HepG2 (cell line): Measurements from ENCODE around the gene FAM3D. TPM values are rescaled to one million over a fixed set of nuclear protein-coding genes. Genes with fewer than 3 reads are reported as not detected.

Experiments
- ATAC-seq: fragments of 200-7000 bp; cut with Tn5 transposase; 3 replicates; pipeline ENCODE4 v1.9.1; 2020; ENCODE audit warnings: mild to moderate bottlenecking, moderate library complexity
- BruUV-seq: library from RNA; stranded (reverse); fragments of 400-500 nt; replicated peaks from 2 replicates; lab custom pipeline; 2021; lab: Mats Ljungman, UMichigan
- CTCF ChIA-PET: fragments of 300-600 bp; formaldehyde crosslinking; extraction: SDS; loops from one replicate; lab custom pipeline; 2021; ENCODE audit warnings: low total read pairs, inconsistent platforms, low intra/inter-chr PET ratio; lab: Yijun Ruan, JAX
- POLR2A ChIA-PET: fragments of 350-600 bp; sonication (Branson Sonifier 250); formaldehyde crosslinking; loops from one replicate; lab custom pipeline; 2020; ENCODE audit warnings: antibody characterized with exemption, inconsistent platforms; lab: Yijun Ruan, JAX
- DNase-seq: peaks from one replicate; pipeline ENCODE4 v3.0.0-alpha.2; 2015; ENCODE audit warnings: low spot score
- FAIRE-seq: peaks from 3 replicates; lab custom pipeline; 2011; peaks lifted over from hg19 to GRCh38; lab: Jason Lieb, UNC
- H2AFZ ChIP-seq: one replicate; pipeline ENCODE4 v1.6.1; 2011; ENCODE audit warnings: low read length, inconsistent platforms
- H3K27ac ChIP-seq: fragments of 300-600 bp; 3 replicates; pipeline ENCODE4 v1.8.0; 2011; ENCODE audit warnings: mixed run types, mild to moderate bottlenecking, mixed read lengths, low read length, inconsistent platforms; ENCODE audit not compliant: insufficient read depth; ENCODE audit errors: extremely low read length
- H3K27me3 ChIP-seq, 2 experiments: fragments of 200-600 bp in 1 of 2; 2 replicates in 1 of 2; 3 replicates in 1 of 2; pipeline versions ENCODE4 v1.6.0 to v1.8.0; 2011; ENCODE audit warnings: low read length in 2 of 2, mild to moderate bottlenecking in 2 of 2, moderate library complexity in 2 of 2, inconsistent platforms in 1 of 2; ENCODE audit not compliant: insufficient read depth in 2 of 2, control insufficient read depth in 1 of 2
- H3K36me3 ChIP-seq, 2 experiments: fragments of 200-600 bp in 1 of 2; replicated peaks in 1 of 2; 2 replicates in 1 of 2; 3 replicates in 1 of 2; pipeline versions ENCODE4 v1.5.1 to v1.8.0; 2011; ENCODE audit warnings: low read length in 2 of 2, inconsistent platforms in 1 of 2; ENCODE audit not compliant: insufficient read depth in 2 of 2, control insufficient read depth in 1 of 2
- H3K4me1 ChIP-seq: 2 replicates; pipeline ENCODE4 v1.5.1; 2012; ENCODE audit warnings: low read length, inconsistent platforms; ENCODE audit not compliant: insufficient read depth
- H3K4me2 ChIP-seq: 2 replicates; pipeline ENCODE4 v1.6.0; 2011; ENCODE audit warnings: low read depth, low read length, inconsistent platforms
- H3K4me3 ChIP-seq, 3 experiments: fragments of 200-600 bp in 1 of 3; sonication (generic), shearing (Covaris generic) in 1 of 3; replicated peaks in 1 of 3; 2 replicates each; pipeline ENCODE4 v1.5.1; 2011 to 2016; ENCODE audit warnings: low read length in 3 of 3, inconsistent platforms in 2 of 3, low read depth in 2 of 3, mild to moderate bottlenecking in 2 of 3, control low read depth in 1 of 3, mixed read lengths in 1 of 3; ENCODE audit not compliant: insufficient read depth in 1 of 3
- H3K79me2 ChIP-seq: one replicate; pipeline ENCODE4 v1.6.1; 2011; ENCODE audit warnings: low read length, inconsistent platforms; ENCODE audit not compliant: insufficient read depth
- H3K9ac ChIP-seq: 2 replicates; pipeline ENCODE4 v1.6.0; 2011; ENCODE audit warnings: mild to moderate bottlenecking, low read depth, low read length, inconsistent platforms; ENCODE audit not compliant: insufficient read depth
- H3K9me3 ChIP-seq: 2 replicates; pipeline ENCODE4 v1.5.1; 2012; ENCODE audit warnings: mild to moderate bottlenecking, low read length
- H4K20me1 ChIP-seq: 2 replicates; pipeline ENCODE4 v1.6.0; 2011; ENCODE audit warnings: inconsistent platforms, mild to moderate bottlenecking, low read length, moderate library complexity; ENCODE audit not compliant: insufficient read depth
- FOSL1 ChIP-seq: sonication (generic); formaldehyde crosslinking; IDR thresholded peaks from 2 replicates; pipeline ENCODE4 v1.9.0; 2021; ENCODE audit warnings: missing genetic modification reagents, borderline replicate concordance
- NFYB ChIP-seq: sonication (generic); formaldehyde crosslinking; IDR thresholded peaks from 2 replicates; pipeline ENCODE4 v1.4.0; 2020; ENCODE audit warnings: missing genetic modification reagents
- SMAD9 ChIP-seq: sonication (generic); formaldehyde crosslinking; IDR thresholded peaks from 2 replicates; pipeline ENCODE4 v1.5.1; 2020; ENCODE audit warnings: mild to moderate bottlenecking, missing genetic modification reagents
- SOX6 ChIP-seq, 2 experiments: fragments of 450-650 bp in 1 of 2; sonication (generic) in 1 of 2; formaldehyde crosslinking in 1 of 2; IDR thresholded peaks; 2 replicates each; pipeline versions ENCODE4 v1.4.0 to v1.6.1; 2017 to 2020; ENCODE audit warnings: antibody characterized with exemption in 1 of 2, mild to moderate bottlenecking in 1 of 2, missing genetic modification reagents in 1 of 2
- SPEN ChIP-seq: sonication (generic); formaldehyde crosslinking; IDR thresholded peaks from 2 replicates; pipeline ENCODE4 v1.5.1; 2020; ENCODE audit warnings: low read depth, mild to moderate bottlenecking, missing genetic modification reagents
- TAF15 ChIP-seq: fragments of 200-400 bp; formaldehyde crosslinking; IDR thresholded peaks from one replicate; pipeline ENCODE4 v1.6.1; 2018; ENCODE audit warnings: mild to moderate bottlenecking, low read depth, low read length; ENCODE audit not compliant: poor library complexity, severe bottlenecking
- TOE1 ChIP-seq: sonication (generic); formaldehyde crosslinking; IDR thresholded peaks from 2 replicates; pipeline ENCODE4 v1.4.0; 2020; ENCODE audit warnings: mild to moderate bottlenecking, missing genetic modification reagents
- U2AF1 ChIP-seq: fragments of 200-400 bp; formaldehyde crosslinking; optimal IDR thresholded peaks from 2 replicates; pipeline ENCODE3; 2017; ENCODE audit warnings: mild to moderate bottlenecking, low read depth, low read length
- YEATS4 ChIP-seq: sonication (generic); formaldehyde crosslinking; IDR thresholded peaks from 2 replicates; pipeline ENCODE4 v1.4.0; 2020; ENCODE audit warnings: missing genetic modification reagents, borderline replicate concordance
- ZFP82 ChIP-seq: sonication (generic); formaldehyde crosslinking; IDR thresholded peaks from 2 replicates; pipeline ENCODE4 v1.5.1; 2020; ENCODE audit warnings: mild to moderate bottlenecking, missing genetic modification reagents, borderline replicate concordance
- ZNF143 ChIP-seq: sonication (generic); formaldehyde crosslinking; IDR thresholded peaks from 2 replicates; pipeline ENCODE4 v1.4.0; 2020; ENCODE audit warnings: missing genetic modification reagents
- ZNF501 ChIP-seq: sonication (generic); formaldehyde crosslinking; IDR thresholded peaks from 2 replicates; pipeline ENCODE4 v1.5.1; 2020; ENCODE audit warnings: mild to moderate bottlenecking, moderate library complexity, missing genetic modification reagents
- ZNF674 ChIP-seq: sonication (generic); formaldehyde crosslinking; IDR thresholded peaks from 2 replicates; pipeline ENCODE4 v1.5.0; 2020; ENCODE audit warnings: low read depth, mild to moderate bottlenecking, missing genetic modification reagents
- ZNF749 ChIP-seq: sonication (generic); formaldehyde crosslinking; IDR thresholded peaks from 2 replicates; pipeline ENCODE4 v1.8.0; 2022; ENCODE audit warnings: mild to moderate bottlenecking, missing genetic modification reagents, moderate library complexity, borderline replicate concordance
- WGBS: methylation state at CpG from one replicate; pipeline ENCODE4 v1.1.6; 2017; ENCODE audit warnings: low lambda C conversion rate; 5-methylcytosine and 5-hydroxymethylcytosine counted together
- in situ Hi-C: cut with HindIII; loops from 2 replicates; pipeline ENCODE4 v1.10.0; 2017; ENCODE audit warnings: low pct_unique_long_range_greater_than_20kb; ENCODE audit not compliant: extremely low pct_ligation_motif_present
- intact Hi-C: fragments of 100-400 bp; cut with micrococcal nuclease; formaldehyde crosslinking; loops from one replicate; pipeline ENCODE4 v1.10.0; 2022; ENCODE audit not compliant: unreplicated experiment
- polyA plus RNA-seq, 8 experiments: library from polyadenylated mRNA; depleted of rRNA in 3 of 8; stranded (reverse) in 7 of 8; unstranded in 1 of 8; fragments of >200 nt; fragmentation: Illumina TruSeq in 4 of 8; extraction: Trizol in 4 of 8; gene quantifications; 2 replicates each; pipeline versions ENCODE4 v1.2.1 to v1.2.3, GENCODE V29; 2011 to 2016; ENCODE audit warnings: low read depth in 4 of 8, missing spikeins in 1 of 8, mixed read lengths in 1 of 8; ENCODE audit not compliant: insufficient read depth in 1 of 8
- total RNA-seq, 5 experiments: library from RNA; depleted of rRNA; stranded (reverse); fragments of >200 nt; fragmentation: Illumina TruSeq; extraction: Trizol; gene quantifications; 2 replicates each; pipeline ENCODE4 v1.2.3, GENCODE V29; 2016; ENCODE audit warnings: low read depth in 1 of 5
- TF ChIP-seq, protein P1 (sequence below): sonication (generic); formaldehyde crosslinking; IDR thresholded peaks from 2 replicates; pipeline ENCODE4 v1.5.0; 2020; ENCODE audit warnings: mild to moderate bottlenecking, missing genetic modification reagents, borderline replicate concordance
- TF ChIP-seq, protein P2 (sequence below): sonication (generic); formaldehyde crosslinking; IDR thresholded peaks from 2 replicates; pipeline ENCODE4 v1.4.0; 2020; ENCODE audit warnings: missing genetic modification reagents

FAM3D gene
- total and polyA plus RNA-seq, 2 of the 13 experiments (the other 11 are each of a cell fraction or from before 2014, with no cell fraction given): not detected

DNA sequence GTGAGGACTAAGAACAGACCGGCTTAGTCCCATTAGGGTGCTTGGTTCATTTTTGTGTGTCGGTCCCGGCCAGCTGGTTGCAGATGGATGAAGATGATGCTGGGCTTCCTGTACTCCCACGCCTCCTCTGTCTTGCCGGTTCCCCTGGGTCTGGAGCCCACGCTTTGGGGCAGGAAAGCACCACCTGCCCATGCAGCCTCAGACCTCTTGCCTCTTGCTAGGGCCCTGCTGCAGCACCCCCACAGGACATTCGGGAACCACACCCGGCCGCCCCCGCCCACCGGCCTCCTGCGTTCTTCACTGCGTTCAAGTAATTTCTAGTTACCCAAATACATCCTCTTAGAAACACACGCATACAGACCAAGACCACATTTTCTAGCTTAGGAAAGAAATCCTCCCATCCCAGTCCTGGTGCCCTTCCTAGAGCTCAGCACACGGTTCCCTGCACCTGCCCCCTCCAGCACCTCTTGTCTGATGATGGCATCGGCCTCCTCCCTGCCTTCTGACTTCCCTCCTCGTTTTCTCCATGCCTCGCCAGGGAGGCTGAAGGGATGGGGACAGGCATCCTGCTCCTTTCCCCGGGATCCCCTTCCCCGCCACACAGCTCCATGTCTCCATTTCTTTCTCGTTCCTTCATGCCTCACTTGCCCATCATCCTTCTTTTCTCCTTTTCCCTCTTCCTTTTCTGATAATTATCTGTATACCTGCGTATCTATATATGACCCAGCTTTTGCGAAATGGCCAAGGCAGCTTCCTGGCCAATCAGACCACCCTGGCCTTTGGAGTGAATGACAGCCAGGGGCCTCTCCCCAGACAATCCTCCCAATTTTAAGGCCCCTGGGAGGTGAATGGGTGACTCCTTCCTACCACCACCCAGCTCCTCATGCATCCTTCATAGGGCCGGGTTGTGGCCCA, 30.9 kb downstream of the FAM3D start:
- no peak overlapping the region for H3K27ac ChIP-seq
- BruUV-seq: no TSS peak
- H3K27me3 ChIP-seq: peaks cover 6 to 39% of the 10 kb centered on the region in 2 experiments; a peak in 4 of 5 replicates
- no peaks in the 10 kb centered on the region for H4K20me1 ChIP-seq
- H2AFZ ChIP-seq: no peak overlapping the region
- TF ChIP-seq SOX6 (IDR thresholded peaks at IDR 0.05): no peak
- no peak for TF ChIP-seq SOX6 (CRISPR knock-in tag; IDR thresholded peaks at IDR 0.05)
- TF ChIP-seq NFYB (CRISPR knock-in tag): no peak
- no peak for TF ChIP-seq ZNF143 (CRISPR knock-in tag)
- TF ChIP-seq ZNF674 (CRISPR knock-in tag): no peak
- TF ChIP-seq YEATS4 (CRISPR knock-in tag): no peak
- no peak for TF ChIP-seq SPEN (CRISPR knock-in tag)
- TF ChIP-seq, protein P1, sequence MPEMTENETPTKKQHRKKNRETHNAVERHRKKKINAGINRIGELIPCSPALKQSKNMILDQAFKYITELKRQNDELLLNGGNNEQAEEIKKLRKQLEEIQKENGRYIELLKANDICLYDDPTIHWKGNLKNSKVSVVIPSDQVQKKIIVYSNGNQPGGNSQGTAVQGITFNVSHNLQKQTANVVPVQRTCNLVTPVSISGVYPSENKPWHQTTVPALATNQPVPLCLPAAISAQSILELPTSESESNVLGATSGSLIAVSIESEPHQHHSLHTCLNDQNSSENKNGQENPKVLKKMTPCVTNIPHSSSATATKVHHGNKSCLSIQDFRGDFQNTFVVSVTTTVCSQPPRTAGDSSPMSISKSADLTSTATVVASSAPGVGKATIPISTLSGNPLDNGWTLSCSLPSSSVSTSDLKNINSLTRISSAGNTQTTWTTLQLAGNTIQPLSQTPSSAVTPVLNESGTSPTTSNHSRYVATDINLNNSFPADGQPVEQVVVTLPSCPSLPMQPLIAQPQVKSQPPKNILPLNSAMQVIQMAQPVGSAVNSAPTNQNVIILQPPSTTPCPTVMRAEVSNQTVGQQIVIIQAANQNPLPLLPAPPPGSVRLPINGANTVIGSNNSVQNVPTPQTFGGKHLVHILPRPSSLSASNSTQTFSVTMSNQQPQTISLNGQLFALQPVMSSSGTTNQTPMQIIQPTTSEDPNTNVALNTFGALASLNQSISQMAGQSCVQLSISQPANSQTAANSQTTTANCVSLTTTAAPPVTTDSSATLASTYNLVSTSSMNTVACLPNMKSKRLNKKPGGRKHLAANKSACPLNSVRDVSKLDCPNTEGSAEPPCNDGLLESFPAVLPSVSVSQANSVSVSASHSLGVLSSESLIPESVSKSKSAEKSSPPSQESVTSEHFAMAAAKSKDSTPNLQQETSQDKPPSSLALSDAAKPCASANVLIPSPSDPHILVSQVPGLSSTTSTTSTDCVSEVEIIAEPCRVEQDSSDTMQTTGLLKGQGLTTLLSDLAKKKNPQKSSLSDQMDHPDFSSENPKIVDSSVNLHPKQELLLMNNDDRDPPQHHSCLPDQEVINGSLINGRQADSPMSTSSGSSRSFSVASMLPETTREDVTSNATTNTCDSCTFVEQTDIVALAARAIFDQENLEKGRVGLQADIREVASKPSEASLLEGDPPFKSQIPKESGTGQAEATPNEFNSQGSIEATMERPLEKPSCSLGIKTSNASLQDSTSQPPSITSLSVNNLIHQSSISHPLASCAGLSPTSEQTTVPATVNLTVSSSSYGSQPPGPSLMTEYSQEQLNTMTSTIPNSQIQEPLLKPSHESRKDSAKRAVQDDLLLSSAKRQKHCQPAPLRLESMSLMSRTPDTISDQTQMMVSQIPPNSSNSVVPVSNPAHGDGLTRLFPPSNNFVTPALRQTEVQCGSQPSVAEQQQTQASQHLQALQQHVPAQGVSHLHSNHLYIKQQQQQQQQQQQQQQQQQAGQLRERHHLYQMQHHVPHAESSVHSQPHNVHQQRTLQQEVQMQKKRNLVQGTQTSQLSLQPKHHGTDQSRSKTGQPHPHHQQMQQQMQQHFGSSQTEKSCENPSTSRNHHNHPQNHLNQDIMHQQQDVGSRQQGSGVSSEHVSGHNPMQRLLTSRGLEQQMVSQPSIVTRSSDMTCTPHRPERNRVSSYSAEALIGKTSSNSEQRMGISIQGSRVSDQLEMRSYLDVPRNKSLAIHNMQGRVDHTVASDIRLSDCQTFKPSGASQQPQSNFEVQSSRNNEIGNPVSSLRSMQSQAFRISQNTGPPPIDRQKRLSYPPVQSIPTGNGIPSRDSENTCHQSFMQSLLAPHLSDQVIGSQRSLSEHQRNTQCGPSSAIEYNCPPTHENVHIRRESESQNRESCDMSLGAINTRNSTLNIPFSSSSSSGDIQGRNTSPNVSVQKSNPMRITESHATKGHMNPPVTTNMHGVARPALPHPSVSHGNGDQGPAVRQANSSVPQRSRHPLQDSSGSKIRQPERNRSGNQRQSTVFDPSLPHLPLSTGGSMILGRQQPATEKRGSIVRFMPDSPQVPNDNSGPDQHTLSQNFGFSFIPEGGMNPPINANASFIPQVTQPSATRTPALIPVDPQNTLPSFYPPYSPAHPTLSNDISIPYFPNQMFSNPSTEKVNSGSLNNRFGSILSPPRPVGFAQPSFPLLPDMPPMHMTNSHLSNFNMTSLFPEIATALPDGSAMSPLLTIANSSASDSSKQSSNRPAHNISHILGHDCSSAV (CRISPR knock-in tag): no peak
- TF ChIP-seq, protein P2, sequence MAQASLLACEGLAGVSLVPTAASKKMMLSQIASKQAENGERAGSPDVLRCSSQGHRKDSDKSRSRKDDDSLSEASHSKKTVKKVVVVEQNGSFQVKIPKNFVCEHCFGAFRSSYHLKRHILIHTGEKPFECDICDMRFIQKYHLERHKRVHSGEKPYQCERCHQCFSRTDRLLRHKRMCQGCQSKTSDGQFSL (CRISPR knock-in tag): no peak
- no peak for TF ChIP-seq ZNF749 (CRISPR knock-in tag)
- TF ChIP-seq U2AF1: no peak
- TF ChIP-seq TOE1 (CRISPR knock-in tag): no peak
- TF ChIP-seq ZNF501: no peak
- TF ChIP-seq TAF15: no peak
- no peak for TF ChIP-seq FOSL1 (CRISPR knock-in tag)
- TF ChIP-seq SMAD9 (CRISPR knock-in tag): no peak
- TF ChIP-seq ZFP82 (CRISPR knock-in tag): no peak
- DNase-seq: no peak
- no peak for ATAC-seq
- in situ Hi-C loops: no loop called here
- 37% methylated on average over 19 of the region's 24 CpGs for WGBS
- POLR2A ChIA-PET: no interaction called here
- H3K4me2 ChIP-seq: no peak overlapping the region
- no peaks in the 10 kb centered on the region for H3K36me3 ChIP-seq
- H3K4me1 ChIP-seq: 0 out of 2 replicates have a peak, but pooled peaks cover 2% of the 10 kb centered on the region
- no peak overlapping the region for H3K4me3 ChIP-seq
- CTCF ChIA-PET: no interaction called here
- H3K79me2 ChIP-seq: no peaks in the 10 kb centered on the region
- H3K9ac ChIP-seq: no peak overlapping the region
- intact Hi-C loops: no loop called here
- no peak for FAIRE-seq
- H3K9me3 ChIP-seq: no peaks in the 10 kb centered on the region
